HG02678 (cell line): ENCODE measurements around the gene WNT4.

Experiments
- ATAC-seq: cut with Tn5 transposase; IDR thresholded peaks from one replicate; pipeline ENCODE4 v1.9.1; 2021; ENCODE audit warnings: mild to moderate bottlenecking, moderate library complexity; ENCODE audit not compliant: unreplicated experiment

The WNT4 gene

GRCh38 chr1:22132517-22133235, 10.2 kb downstream of the WNT4 start:
- no peak for ATAC-seq

GRCh38 chr1:22131875-22132486, 10.9 kb downstream of the WNT4 start:
- ATAC-seq: no peak

- ATAC-seq: no peak
Observed at GRCh38 chr1:22131062-22131461, 11.8 kb downstream of the WNT4 start.

GRCh38 chr1:22129501-22130117, 13.3 kb downstream of the WNT4 start:
- no peak for ATAC-seq

GRCh38 chr1:22128392-22128791, 14.5 kb downstream of the WNT4 start:
- no peak for ATAC-seq

- ATAC-seq: no peak
Observed at GRCh38 chr1:22127731-22128130, 15.2 kb downstream of the WNT4 start.

GRCh38 chr1:22127248-22127647, 15.6 kb downstream of the WNT4 start:
- ATAC-seq: no peak

- no peak for ATAC-seq
Observed at GRCh38 chr1:22126531-22126930, 16.4 kb downstream of the WNT4 start.

GRCh38 chr1:22124592-22125229, 18.2 kb downstream of the WNT4 start:
- no peak for ATAC-seq

- ATAC-seq: no peak
Observed at GRCh38 chr1:22123901-22124404, 18.9 kb downstream of the WNT4 start.

- no peak for ATAC-seq
Observed at GRCh38 chr1:22123071-22123390, 19.9 kb downstream of the WNT4 start.

- ATAC-seq: no peak
Observed at GRCh38 chr1:22122273-22123070, 20.4 kb downstream of the WNT4 start.

- ATAC-seq: no peak
Observed at GRCh38 chr1:22121421-22121911, 21.4 kb downstream of the WNT4 start.

GRCh38 chr1:22120469-22120790, 22.5 kb downstream of the WNT4 start:
- no peak for ATAC-seq

- ATAC-seq: no peak
Observed at GRCh38 chr1:22119626-22120468, 23.1 kb downstream of the WNT4 start.

- ATAC-seq: no peak
Observed at GRCh38 chr1:22118291-22118992, 24.5 kb downstream of the WNT4 start.

- no peak for ATAC-seq
Observed at GRCh38 chr1:22117851-22118250, 25.0 kb downstream of the WNT4 start.

GRCh38 chr1:22117238-22117637, 25.7 kb downstream of the WNT4 start:
- ATAC-seq: no peak

GRCh38 chr1:22115286-22115685, 27.6 kb downstream of the WNT4 start:
- ATAC-seq: no peak
